ENCODE results near the gene ZDHHC24. TPM values are rescaled to one million over a fixed set of nuclear protein-coding genes. Genes with fewer than 3 reads are reported as not detected.

Gene ZDHHC24
- total RNA-seq, 4 donors from 2014 or later = 7.2 to 13.0 (median 11.2) TPM

GRCh38 chr11:66488957-66489356 is 56.9 kb downstream of the ZDHHC24 start:
- no peak for TF ChIP-seq POLR2A (IDR thresholded peaks at IDR 0.05)
- no peak for TF ChIP-seq CTCF (IDR thresholded peaks at IDR 0.05 in 4 of 5, conservative IDR thresholded peaks at IDR 0.05 in 1 of 5)
- in situ Hi-C loops (cut with MboI; ENCODE audit: low sequenced_read_pairs in 4 of 4) (no loop called here), intact Hi-C loops (cut with DNase I; ENCODE audit: low total_unique reads) (no loop called here)
- Histone ChIP-seq H3K36me3 (peaks cover 0 to 57% of the 10 kb centered on the region in 2 donors), H3K4me3 (no peak overlapping the region), H3K9me3 (no peaks in the 10 kb centered on the region), H3K27me3 (no peaks in the 10 kb centered on the region), H3K4me1 (no peaks in the 10 kb centered on the region), H3K27ac (no peak overlapping the region)
- ATAC-seq = no peak
- no peak for DNase-seq

GRCh38 chr11:66484806-66485380 is 61.0 kb downstream of the ZDHHC24 start:
- TF ChIP-seq POLR2A (IDR thresholded peaks at IDR 0.05) (no peak), CTCF (IDR thresholded peaks at IDR 0.05 in 4 of 5, conservative IDR thresholded peaks at IDR 0.05 in 1 of 5) (no peak)
- H3K4me1 ChIP-seq = peaks cover 5% of the 10 kb centered on the region in 2 donors
- no peaks in the 10 kb centered on the region for H3K9me3 ChIP-seq
- intact Hi-C loops (cut with DNase I; ENCODE audit: low total_unique reads) (loop anchor here (5.0 kb wide), 3 partner anchors 107 to 628 kb away; partner anchors contain the start of genes CCDC87, CCS, CFL1 and RBM4B), in situ Hi-C loops (cut with MboI; ENCODE audit: low sequenced_read_pairs in 4 of 4) (no loop called here)
- H3K4me3 ChIP-seq = no peak overlapping the region
- H3K27me3 ChIP-seq = no peaks in the 10 kb centered on the region
- H3K36me3 ChIP-seq = peaks cover 0 to 35% of the 10 kb centered on the region in 2 donors
- ATAC-seq (no peak), DNase-seq (no peak)
- no peak overlapping the region for H3K27ac ChIP-seq

GRCh38 chr11:66480117-66480938 is 65.5 kb downstream of the ZDHHC24 start, which contains the start of gene DPP3:
DPP3 (plus strand) TSS chr11:66480434; CDS start chr11:66482201, 1,767 bp downstream.
- Histone ChIP-seq H3K36me3 (peaks cover 0 to 8% of the 10 kb centered on the region in 2 donors), H3K27me3 (no peaks in the 10 kb centered on the region), H3K4me1 (peaks cover 9 to 10% of the 10 kb centered on the region in 2 donors), H3K9me3 (no peaks in the 10 kb centered on the region), H3K4me3 (peak within 1 kb of the TSS; percentile 62 to 95 (median 79)), H3K27ac (peak within 1 kb of the TSS; percentile 86 to 96 (median 89))
- DNase-seq (peak; percentile 96 to 97), ATAC-seq (peak; percentile 90 to 92)
- in situ Hi-C loops (cut with MboI; ENCODE audit: low sequenced_read_pairs in 4 of 4) (no loop called here), intact Hi-C loops (cut with DNase I; ENCODE audit: low total_unique reads) (loop anchor here (1.0 to 5.0 kb wide), 6 partner anchors 14 to 623 kb away; partner anchors contain the start of genes BBS1, CCDC87, CCS and CFL1)
- peak in 1 of 5 experiments; percentile 21 for TF ChIP-seq CTCF (IDR thresholded peaks at IDR 0.05 in 4 of 5, conservative IDR thresholded peaks at IDR 0.05 in 1 of 5)
- peak; percentile 89 to 93 for TF ChIP-seq POLR2A (IDR thresholded peaks at IDR 0.05)

- Histone ChIP-seq H3K36me3 (peaks cover 0 to 13% of the 10 kb centered on the region in 2 donors), H3K27ac (peak overlapping the region; percentile 86 to 96 (median 89)), H3K27me3 (no peaks in the 10 kb centered on the region), H3K4me3 (peak overlapping the region; percentile 62 to 95 (median 79)), H3K9me3 (no peaks in the 10 kb centered on the region), H3K4me1 (peaks cover 9 to 10% of the 10 kb centered on the region in 2 donors)
- intact Hi-C loops (cut with DNase I; ENCODE audit: low total_unique reads) = loop anchor here (1.0 to 5.0 kb wide), 6 partner anchors 13 to 622 kb away; partner anchors contain the start of genes BBS1, CCDC87, CCS and CFL1
- in situ Hi-C loops (cut with MboI; ENCODE audit: low sequenced_read_pairs in 4 of 4) = no loop called here
- TF ChIP-seq CTCF (IDR thresholded peaks at IDR 0.05 in 4 of 5, conservative IDR thresholded peaks at IDR 0.05 in 1 of 5) (no peak), POLR2A (IDR thresholded peaks at IDR 0.05) (no peak)
- ATAC-seq = peak; percentile 55 to 58
- DNase-seq = peak; percentile 16 to 47
Measured at GRCh38 chr11:66479394-66480116, 66.3 kb downstream of the ZDHHC24 start.
